ENCODE results near the gene IQCH. TPM values are rescaled to one million over a fixed set of nuclear protein-coding genes. Genes with fewer than 3 reads are reported as not detected.
"Not testable (repeated sequence)": the region's sequence is repeated elsewhere in the genome, so short reads cannot be mapped to it uniquely, and the experiment has no call there.

IQCH gene
- total RNA-seq, 1 experiment from 2014 or later: 1.9 TPM

- not testable (repeated sequence) for DNase-seq (ENCODE audit: low spot score)
These were observed 8.0 kb upstream of the IQCH start for GRCh38 chr15:67246606-67247005.

GRCh38 chr15:67248011-67248505, 6.5 kb upstream of the IQCH start:
- DNase-seq (ENCODE audit: low spot score): no peak

DNA sequence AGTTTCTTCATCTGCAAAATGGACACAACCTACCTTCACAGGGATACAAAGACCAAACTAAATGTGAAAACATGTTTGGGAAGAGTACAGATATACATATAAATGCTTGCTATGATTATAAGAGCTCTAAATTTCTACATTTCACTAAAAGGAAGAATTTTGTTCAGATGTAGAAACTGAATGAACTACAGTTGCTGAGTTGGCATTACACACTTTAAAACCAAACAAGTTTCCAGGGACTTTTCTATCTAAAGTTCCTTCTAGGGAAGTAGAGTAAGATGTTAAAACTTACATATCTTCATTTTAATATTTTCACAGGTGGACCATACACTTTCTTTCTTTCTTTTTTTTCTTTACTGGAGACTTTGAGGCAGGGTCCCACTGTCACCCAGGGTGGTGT, 4.8 kb upstream of the IQCH start:
- DNase-seq (ENCODE audit: low spot score): no peak

DNA sequence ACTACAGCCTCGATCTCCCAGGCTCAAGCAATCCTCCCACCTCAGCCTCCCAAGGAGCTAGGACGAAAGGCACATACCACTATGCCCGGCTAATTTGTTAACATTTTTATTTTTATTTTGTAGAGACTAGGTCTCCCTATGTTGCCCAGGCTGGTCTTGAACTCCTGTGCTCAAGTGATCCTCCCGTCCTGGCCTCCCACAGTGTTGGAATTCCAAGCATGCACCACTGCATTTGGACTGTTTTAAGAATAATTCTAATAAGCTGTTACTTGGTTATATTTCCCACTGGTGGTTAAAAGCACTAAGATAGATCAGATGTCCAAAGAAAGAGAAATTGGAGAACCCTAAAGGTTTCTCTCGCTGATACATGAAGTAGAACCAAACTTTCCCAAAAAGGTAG, 3.3 kb upstream of the IQCH start:
- DNase-seq (ENCODE audit: low spot score): no peak

DNA sequence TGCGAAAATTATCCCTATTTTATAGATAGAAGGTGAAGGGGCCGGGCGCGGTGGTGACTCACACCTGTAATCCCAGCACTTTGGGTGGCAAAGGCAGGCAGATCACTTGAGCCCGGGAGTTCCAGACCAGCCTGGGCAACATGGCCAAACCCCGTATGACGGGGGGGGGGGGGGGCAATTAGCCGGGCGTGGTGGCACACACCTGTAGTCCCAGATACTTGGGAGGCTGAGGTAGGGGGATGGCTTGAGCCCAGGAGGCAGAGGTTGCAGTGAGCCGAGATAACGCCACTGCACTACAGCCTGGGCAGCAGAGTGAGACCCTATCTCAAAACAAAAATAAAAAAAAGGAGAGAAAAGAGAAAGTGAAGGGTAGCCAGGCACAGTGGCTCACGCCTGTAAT, 1.5 kb upstream of the IQCH start:
- DNase-seq (ENCODE audit: low spot score): no peak

DNA sequence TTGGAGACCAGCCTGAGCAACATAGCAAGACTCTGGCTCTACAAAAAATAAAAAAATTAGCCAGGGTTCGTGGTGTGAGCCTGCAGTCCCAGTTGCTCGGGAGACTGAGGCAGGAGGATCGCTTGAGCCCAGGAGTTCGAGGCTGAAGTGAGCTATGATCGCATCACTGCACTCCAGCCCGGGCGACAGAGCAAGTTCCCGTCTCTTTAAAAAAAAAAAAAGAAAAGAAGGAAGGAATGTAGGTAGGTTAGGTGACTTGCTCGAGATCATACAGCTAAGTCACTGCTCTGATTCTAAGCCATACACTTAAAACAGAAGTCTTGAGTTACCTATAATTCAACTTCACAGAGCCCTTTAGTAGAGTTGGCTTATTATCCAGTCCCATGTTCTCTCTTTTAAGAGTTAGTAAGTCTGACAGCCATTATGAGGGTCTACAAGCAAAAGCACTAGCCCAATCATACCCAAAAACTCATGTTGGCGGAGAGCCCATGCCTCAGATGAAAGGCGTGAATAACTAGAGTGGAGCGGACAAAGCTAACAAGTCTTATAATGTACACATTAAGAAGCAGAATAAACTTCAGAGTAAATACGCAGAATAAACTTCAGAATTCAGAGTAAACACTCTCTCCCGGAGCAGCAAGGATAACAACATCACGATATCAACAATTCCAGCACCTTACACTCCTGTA, 893 bp upstream of the IQCH start:
- peak; percentile 79 for DNase-seq (ENCODE audit: low spot score)

DNA sequence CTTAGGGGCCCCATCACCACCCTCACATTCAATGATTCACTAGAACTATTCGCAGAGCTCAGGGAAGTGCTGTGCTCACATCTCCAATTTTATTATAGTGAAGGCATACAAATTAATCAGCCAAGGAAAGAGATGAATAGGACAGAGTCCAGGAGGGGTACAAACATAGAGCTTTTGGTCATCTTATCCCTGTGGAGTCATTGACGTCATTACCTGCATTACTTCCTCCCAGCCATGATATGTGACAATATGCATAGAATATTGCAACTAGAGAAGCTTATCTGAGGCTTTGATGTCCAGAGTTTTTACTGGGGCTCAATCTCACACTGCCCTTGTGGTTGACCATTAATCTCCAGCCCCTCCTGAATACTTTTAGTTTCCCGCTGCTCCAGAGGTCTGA, 1.5 kb downstream of the IQCH start:
- no peak for DNase-seq (ENCODE audit: low spot score)

- not testable (repeated sequence) for DNase-seq (ENCODE audit: low spot score)
These were observed 3.8 kb downstream of the IQCH start for GRCh38 chr15:67258412-67258811.

DNA sequence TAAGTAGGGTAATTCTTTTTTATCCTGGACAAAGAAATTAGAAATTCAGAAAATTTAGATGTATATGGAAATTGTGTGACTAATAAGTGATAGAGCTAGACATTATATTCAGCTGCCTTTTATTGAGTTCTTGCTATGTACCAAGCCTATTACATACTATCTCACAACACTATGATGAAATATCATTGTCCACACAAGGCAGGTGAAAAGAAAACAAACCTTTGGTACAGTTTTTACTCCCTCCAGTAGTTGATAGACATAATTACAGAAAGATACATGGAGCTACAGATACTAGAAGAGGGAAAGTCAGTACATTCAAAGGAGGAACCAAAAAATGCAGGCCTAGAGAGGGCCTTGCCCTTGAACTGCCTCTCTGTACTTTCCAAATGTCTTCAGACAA, 4.8 kb downstream of the IQCH start:
- no peak for DNase-seq (ENCODE audit: low spot score)

DNA sequence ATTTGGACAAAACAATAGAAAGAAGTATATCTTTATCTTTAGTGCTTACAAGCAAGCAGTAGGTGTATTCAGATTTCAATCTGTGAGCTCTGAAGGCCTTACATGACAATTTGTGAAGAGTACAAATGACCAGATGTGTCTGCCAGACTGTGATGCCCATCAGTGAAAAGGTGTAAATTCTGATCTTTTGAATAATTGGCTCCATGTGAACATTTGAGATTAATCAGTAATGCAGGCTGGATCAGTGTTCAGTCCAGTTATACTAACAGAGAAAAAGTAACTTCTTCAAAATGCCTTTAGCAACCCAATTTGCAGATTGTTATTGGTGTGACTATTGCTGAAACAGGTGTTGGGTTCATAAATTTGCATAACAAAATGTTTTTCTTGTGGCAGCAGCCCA, 5.2 kb downstream of the IQCH start:
- no peak for DNase-seq (ENCODE audit: low spot score)

DNA sequence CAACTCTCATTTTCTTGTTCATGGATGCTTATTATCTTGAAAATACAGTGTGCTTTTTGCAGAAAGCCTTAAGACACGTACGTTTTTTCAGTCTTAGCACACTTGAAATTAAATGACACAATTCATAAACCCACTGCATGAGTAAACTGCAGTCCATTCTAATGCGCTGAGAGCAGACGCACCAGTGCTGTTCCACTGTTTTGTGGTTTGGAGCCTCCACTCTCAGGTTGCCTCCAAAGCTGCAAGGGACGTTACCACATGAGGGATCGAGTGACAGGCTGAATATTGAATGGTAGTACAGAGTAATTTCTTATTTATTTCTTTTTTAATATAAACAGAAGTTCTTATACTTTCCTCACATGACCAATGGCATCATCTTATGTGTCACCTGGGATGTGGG, 12.3 kb downstream of the IQCH start:
- DNase-seq (ENCODE audit: low spot score): no peak

DNA sequence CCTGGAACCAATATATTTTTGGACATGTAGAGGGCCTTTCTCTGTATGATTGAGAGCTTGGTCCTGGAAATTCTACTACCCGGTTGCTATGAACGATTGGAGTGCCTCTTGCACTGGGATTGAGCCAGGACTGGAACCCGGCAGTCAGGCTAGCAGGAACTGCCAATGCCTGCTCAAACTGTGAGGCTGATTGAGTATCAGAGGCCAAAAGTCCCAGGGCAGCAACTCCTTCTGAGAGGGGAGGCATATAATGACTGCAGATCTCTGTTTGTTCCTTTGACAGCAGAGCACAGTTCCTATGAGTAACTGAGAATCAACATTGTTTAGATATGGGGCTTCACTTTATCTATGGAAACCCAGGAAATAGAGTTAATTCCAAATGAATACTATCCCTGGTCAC, 12.9 kb downstream of the IQCH start:
- DNase-seq (ENCODE audit: low spot score): no peak

DNA sequence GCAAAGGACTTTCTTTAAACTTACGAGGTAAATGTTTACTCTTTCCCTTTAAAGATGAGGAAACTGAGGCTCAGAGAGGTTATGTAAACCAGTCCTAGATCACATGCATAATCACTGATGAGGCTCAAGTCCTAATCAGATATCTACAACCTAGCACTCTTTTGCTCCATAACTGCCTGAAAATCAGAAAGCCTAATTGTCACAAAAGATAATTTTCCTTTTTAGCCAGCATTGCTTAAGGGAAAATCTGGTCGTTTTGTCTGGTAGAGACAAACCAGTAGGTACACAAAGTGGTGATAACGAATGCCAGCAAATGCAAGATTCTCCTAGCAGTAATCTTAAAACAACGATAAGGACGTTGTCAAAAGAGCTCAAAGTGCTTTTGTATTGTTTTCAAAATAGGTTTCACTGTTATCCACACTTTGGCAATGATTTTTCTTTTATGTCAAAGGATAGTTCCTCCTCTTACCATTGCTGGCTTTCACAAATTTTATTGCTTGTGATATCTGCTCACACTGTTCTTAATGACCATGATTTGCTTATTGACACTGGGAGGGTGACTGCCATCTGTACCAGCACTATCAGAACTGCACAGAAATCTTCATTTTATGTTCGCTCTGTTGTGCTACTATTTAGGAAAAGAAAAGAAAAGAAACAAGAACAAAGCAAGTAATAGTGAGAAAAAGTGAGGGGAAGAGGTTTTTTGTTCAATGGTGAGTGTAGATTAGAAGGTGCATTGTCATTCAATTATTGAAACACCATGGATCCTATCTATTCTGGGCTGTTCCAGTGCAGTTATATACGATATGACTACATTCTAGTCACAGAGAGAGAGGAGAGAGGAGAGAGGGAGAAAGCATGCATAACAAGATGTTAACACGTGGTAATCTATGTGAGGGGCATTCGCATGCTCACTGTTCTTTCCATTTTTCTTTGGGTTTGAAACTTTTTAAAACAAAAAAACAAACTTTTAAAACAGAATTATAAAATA, 13.7 kb downstream of the IQCH start:
- DNase-seq (ENCODE audit: low spot score): no peak

- no peak for DNase-seq (ENCODE audit: low spot score)
These were observed 19.6 kb downstream of the IQCH start for GRCh38 chr15:67274236-67274635.

DNA sequence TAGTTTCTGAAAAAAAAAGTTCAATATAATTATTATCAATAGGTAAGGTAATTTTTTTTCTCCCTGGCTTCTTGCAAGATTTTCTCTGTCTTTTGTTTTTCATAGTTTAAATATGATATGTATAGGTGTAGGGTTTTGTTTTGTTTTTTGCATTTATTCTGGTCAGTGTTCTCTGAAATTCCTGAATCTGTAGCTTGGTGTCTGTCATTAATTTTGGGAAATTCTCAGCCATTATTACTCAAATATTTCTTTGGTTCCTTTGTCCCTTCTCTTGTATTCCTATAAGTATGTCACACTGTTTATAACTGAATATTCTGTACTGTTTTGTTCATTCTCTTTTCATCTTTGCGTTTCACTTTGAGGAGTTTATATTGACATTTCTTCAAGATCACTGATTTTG, 22.1 kb downstream of the IQCH start:
- no peak for DNase-seq (ENCODE audit: low spot score)

DNA sequence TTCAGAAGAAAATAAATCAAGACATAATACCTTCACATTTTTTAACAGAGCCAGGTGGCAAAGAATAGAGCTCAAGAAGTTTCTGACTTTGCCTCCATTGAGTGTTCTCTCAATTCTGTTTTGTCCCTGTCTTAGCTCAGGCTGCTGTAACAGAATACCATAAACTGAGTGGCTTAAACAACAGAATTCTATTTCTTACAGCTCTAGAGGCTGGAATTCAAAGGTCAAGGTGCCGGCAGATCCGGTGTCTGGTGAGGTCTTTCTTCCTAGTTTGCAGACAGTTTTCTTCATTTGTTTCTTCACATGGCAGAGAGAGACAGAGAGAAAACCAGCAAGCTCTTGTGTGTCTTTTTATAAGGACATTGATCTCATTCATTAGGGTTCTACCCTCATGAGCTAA, 25.6 kb downstream of the IQCH start:
- no peak for DNase-seq (ENCODE audit: low spot score)

DNA sequence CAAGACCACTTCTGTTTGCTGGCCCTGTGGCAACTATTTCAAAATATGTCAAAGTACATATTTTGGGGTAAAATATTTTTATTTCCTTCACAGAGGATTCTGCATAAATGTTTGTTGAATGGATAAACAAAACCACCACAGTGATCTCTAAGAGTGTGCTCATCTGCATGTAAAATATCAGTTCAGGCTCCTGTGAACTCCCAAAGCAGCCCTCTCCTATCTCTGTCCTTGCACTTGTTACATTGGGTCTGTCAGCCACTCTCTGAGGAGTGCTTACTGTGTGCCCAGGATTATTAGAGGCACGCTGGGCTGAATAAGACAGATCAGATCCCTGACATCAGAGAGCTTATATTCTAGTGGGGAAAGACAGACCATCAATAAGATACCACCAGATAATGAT, 27.1 kb downstream of the IQCH start:
- no peak for DNase-seq (ENCODE audit: low spot score)

DNA sequence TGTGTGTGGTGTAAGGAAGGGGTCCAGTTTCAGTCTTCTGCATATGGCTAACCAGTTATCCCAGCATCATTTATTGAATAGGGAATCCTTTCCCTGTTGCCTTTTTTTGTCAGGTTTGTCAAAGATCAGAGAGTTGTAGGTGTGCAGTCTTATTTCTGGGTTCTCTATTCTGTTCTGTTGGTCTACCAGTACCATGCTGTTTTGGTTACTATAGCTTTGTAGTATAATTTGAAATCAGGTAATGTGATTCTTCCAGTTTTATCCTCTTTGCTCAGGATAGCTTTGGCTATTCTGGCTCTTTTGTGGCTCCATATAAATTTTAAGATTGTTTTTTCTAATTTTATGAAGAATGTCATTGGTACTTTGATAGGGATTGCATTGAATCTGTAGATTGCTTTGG, 31.0 kb downstream of the IQCH start:
- DNase-seq (ENCODE audit: low spot score): not testable (repeated sequence)

DNA sequence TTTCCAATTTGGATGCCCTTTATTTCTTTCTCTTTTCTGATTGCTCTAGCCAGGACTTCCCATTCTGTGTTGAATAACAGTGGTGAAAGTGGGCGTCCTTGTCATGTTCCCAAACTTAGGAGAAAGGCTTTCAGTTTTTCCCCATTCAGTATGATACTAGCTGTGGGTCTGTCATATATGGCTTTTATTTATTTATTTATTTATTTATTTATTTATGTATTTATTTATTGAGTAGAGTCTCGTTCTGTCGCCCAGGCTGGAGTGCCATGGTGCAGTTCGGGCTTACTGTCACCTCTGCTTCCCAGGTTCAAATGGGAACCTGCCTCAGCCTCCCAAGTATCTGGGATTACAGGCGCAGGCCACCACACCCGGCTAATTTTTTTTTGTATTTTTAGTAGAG, 31.8 kb downstream of the IQCH start:
- not testable (repeated sequence) for DNase-seq (ENCODE audit: low spot score)

DNA sequence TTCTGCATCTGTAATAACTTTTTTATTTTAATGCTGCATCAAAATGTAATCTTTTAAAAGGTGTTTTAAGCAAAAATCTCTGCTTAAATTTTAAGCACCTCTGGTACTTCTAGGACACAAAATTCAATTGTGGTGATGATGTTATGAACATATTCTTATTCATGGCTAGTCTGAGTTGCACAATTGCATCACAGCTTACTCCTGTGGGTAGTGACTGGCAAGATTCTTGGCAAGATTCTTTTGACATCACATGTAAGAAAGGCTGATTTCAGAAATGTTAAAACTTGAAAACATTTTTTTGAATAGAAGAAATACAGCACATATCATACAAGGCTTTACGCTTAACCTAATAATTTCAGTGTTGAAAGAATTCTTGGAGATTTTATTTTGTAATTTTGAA, 35.7 kb downstream of the IQCH start:
- no peak for DNase-seq (ENCODE audit: low spot score)

DNA sequence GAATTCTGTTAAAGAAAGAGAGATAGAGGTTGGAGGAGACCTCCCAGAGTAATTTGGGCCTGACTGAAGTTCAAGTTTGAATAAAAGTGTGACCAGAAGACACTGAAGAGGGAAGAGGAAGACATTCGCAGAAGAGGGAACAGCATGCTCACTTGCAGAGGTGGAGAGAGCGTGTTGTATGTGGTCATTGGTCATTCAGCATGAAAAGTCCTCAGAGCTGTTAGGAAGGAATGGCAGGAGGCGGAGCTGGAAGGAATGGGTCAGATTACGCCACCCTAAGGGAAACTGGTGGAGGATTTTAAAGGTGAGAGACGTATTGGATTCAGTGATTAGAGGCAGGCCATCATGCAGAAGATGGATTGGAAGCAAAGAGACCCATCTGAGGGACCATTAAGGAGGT, 41.6 kb downstream of the IQCH start:
- DNase-seq (ENCODE audit: low spot score): peak; percentile 5

DNA sequence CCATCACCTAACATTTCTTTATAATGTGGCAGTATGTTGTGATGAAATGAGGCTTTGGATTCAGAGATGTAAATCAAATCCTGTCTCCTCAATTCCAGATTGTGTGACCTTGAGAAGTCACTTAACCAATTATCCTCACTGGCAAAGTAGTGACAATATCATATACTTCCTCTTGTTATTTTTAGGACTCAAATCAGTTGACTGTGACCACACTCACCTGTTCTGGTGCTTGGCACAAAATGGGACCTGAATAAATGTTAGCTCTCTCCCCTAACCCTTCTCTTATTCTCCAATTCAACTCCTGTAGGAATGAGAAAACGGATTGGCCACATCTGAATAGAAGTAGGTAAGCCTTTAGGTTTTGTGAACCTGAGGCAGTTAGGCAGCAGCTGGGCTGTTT, 42.1 kb downstream of the IQCH start:
- no peak for DNase-seq (ENCODE audit: low spot score)

Measured in HT-29 (cell line).